Activated naive CD4-positive, alpha-beta T cell treated with anti-CD3 and anti-CD28 coated beads for 36 hours (primary cell): ENCODE data around the gene OTOG. TPM values are rescaled to one million over a fixed set of nuclear protein-coding genes. Genes with fewer than 3 reads are reported as not detected.

Source experiments
- CTCF ChIA-PET: fragments of 350-600 bp; sonication (Branson Sonifier 250); formaldehyde crosslinking; loops from one replicate; lab custom pipeline; 2021; ENCODE audit warnings: antibody characterized with exemption; lab: Charles Lee
- DNase-seq: peaks from one replicate; pipeline ENCODE4 v3.0.0-alpha.2; 2020
- H3K27ac Mint-ChIP-seq: one replicate; pipeline ENCODE4 v1.8.0; 2021; ENCODE audit warnings: mild to moderate bottlenecking, mixed read lengths
- H3K27me3 Mint-ChIP-seq: one replicate; pipeline ENCODE4 v1.8.0; 2021; ENCODE audit warnings: low read depth, mixed read lengths
- H3K36me3 Mint-ChIP-seq: one replicate; pipeline ENCODE4 v1.8.0; 2021; ENCODE audit warnings: low read depth, mixed read lengths
- H3K4me1 Mint-ChIP-seq: one replicate; pipeline ENCODE4 v1.8.0; 2021; ENCODE audit warnings: low read depth, mixed read lengths
- H3K4me3 Mint-ChIP-seq: one replicate; pipeline ENCODE4 v1.8.0; 2021; ENCODE audit warnings: mild to moderate bottlenecking, moderate library complexity, mixed read lengths
- H3K9me3 Mint-ChIP-seq: one replicate; pipeline ENCODE4 v1.8.0; 2021; ENCODE audit warnings: mixed read lengths
- intact Hi-C: fragments of 100-400 bp; cut with micrococcal nuclease; formaldehyde crosslinking; loops from one replicate; pipeline ENCODE4 v1.15.1; 2023
- total RNA-seq, 2 experiments: library from RNA; stranded (reverse); gene quantifications; one replicate each; pipeline ENCODE4 v1.2.3, GENCODE V29; 2021

Gene OTOG
- total RNA-seq, 2 experiments from 2014 or later = not detected

- intact Hi-C loops = no loop called here
- DNase-seq = no peak
- peaks cover 4% of the 10 kb centered on the region for H3K4me1 Mint-ChIP-seq
- no peaks in the 10 kb centered on the region for H3K9me3 Mint-ChIP-seq
- H3K4me3 Mint-ChIP-seq = no peak overlapping the region
- H3K36me3 Mint-ChIP-seq = no peaks in the 10 kb centered on the region
- CTCF ChIA-PET = interaction anchor here (1.4 to 2.7 kb wide), 2 partner anchors 14 to 158 kb away, joined by 5 to 19 read pairs; no protein-coding TSS in a partner anchor
- H3K27ac Mint-ChIP-seq = no peak overlapping the region
- H3K27me3 Mint-ChIP-seq = peaks cover 24% of the 10 kb centered on the region
Observed at GRCh38 chr11:17542249-17542648, 4.8 kb upstream of the OTOG start.

GRCh38 chr11:17543041-17543440 is 4.0 kb upstream of the OTOG start:
- H3K9me3 Mint-ChIP-seq = no peaks in the 10 kb centered on the region
- H3K4me1 Mint-ChIP-seq = peaks cover 4% of the 10 kb centered on the region
- no peak for DNase-seq
- CTCF ChIA-PET = interaction anchor here (0.6 to 2.7 kb wide), 5 partner anchors 11 to 159 kb away, joined by 3 to 19 read pairs (median 3); no protein-coding TSS in a partner anchor
- H3K27ac Mint-ChIP-seq = no peak overlapping the region
- intact Hi-C loops = no loop called here
- peaks cover 29% of the 10 kb centered on the region for H3K27me3 Mint-ChIP-seq
- H3K36me3 Mint-ChIP-seq = no peaks in the 10 kb centered on the region
- no peak overlapping the region for H3K4me3 Mint-ChIP-seq

- Mint-ChIP-seq H3K36me3 (no peaks in the 10 kb centered on the region), H3K9me3 (no peaks in the 10 kb centered on the region), H3K27me3 (peaks cover 29% of the 10 kb centered on the region), H3K27ac (no peak overlapping the region), H3K4me1 (peaks cover 4% of the 10 kb centered on the region), H3K4me3 (no peak overlapping the region)
- intact Hi-C loops = no loop called here
- no peak for DNase-seq
- CTCF ChIA-PET = interaction anchor here (0.6 to 2.7 kb wide), 5 partner anchors 11 to 159 kb away, joined by 3 to 19 read pairs (median 3); no protein-coding TSS in a partner anchor
Observed at GRCh38 chr11:17543574-17544180, 3.4 kb upstream of the OTOG start.

GRCh38 chr11:17544181-17544622 is 2.9 kb upstream of the OTOG start, which contains the start of gene USH1C:
TSS of gene USH1C (minus strand) at chr11:17544416. CDS start at chr11:17544307, 109 bp downstream.
- H3K9me3 Mint-ChIP-seq = no peaks in the 10 kb centered on the region
- CTCF ChIA-PET = interaction anchor here (1.2 kb wide), 1 partner anchor 13 kb away, joined by 3 read pairs; no protein-coding TSS in a partner anchor
- H3K27ac Mint-ChIP-seq = no peak within 1 kb of the TSS
- peak; percentile 40 for DNase-seq
- intact Hi-C loops = no loop called here
- H3K4me1 Mint-ChIP-seq = peaks cover 4% of the 10 kb centered on the region
- peaks cover 29% of the 10 kb centered on the region for H3K27me3 Mint-ChIP-seq
- no peak within 1 kb of the TSS for H3K4me3 Mint-ChIP-seq
- no peaks in the 10 kb centered on the region for H3K36me3 Mint-ChIP-seq

GRCh38 chr11:17546240-17546639 is 819 bp upstream of the OTOG start:
- Mint-ChIP-seq H3K36me3 (no peaks in the 10 kb centered on the region), H3K4me1 (peaks cover 4% of the 10 kb centered on the region), H3K27ac (no peak overlapping the region), H3K9me3 (no peaks in the 10 kb centered on the region), H3K4me3 (no peak overlapping the region), H3K27me3 (peaks cover 29% of the 10 kb centered on the region)
- no peak for DNase-seq
- CTCF ChIA-PET = no interaction called here
- intact Hi-C loops = no loop called here

GRCh38 chr11:17547932-17548331 is 873 bp downstream of the OTOG start:
- Mint-ChIP-seq H3K4me1 (peaks cover 4% of the 10 kb centered on the region), H3K36me3 (no peaks in the 10 kb centered on the region), H3K9me3 (no peaks in the 10 kb centered on the region), H3K4me3 (no peak overlapping the region), H3K27me3 (peaks cover 29% of the 10 kb centered on the region), H3K27ac (no peak overlapping the region)
- CTCF ChIA-PET = no interaction called here
- no peak for DNase-seq
- intact Hi-C loops = no loop called here

GRCh38 chr11:17548444-17548843 is 1.4 kb downstream of the OTOG start:
- no peak for DNase-seq
- Mint-ChIP-seq H3K27ac (no peak overlapping the region), H3K4me3 (no peak overlapping the region), H3K27me3 (peaks cover 28% of the 10 kb centered on the region), H3K36me3 (no peaks in the 10 kb centered on the region), H3K9me3 (no peaks in the 10 kb centered on the region), H3K4me1 (peaks cover 4% of the 10 kb centered on the region)
- CTCF ChIA-PET = no interaction called here
- intact Hi-C loops = no loop called here

- H3K27me3 Mint-ChIP-seq = peaks cover 18% of the 10 kb centered on the region
- H3K4me1 Mint-ChIP-seq = no peaks in the 10 kb centered on the region
- CTCF ChIA-PET = no interaction called here
- H3K36me3 Mint-ChIP-seq = no peaks in the 10 kb centered on the region
- no peak overlapping the region for H3K27ac Mint-ChIP-seq
- no peaks in the 10 kb centered on the region for H3K9me3 Mint-ChIP-seq
- no peak overlapping the region for H3K4me3 Mint-ChIP-seq
- DNase-seq = no peak
- intact Hi-C loops = no loop called here
Observed at GRCh38 chr11:17550450-17551346, 3.6 kb downstream of the OTOG start.

GRCh38 chr11:17551347-17552040 is 4.4 kb downstream of the OTOG start:
- no peaks in the 10 kb centered on the region for H3K4me1 Mint-ChIP-seq
- H3K27me3 Mint-ChIP-seq = peaks cover 12% of the 10 kb centered on the region
- no peaks in the 10 kb centered on the region for H3K9me3 Mint-ChIP-seq
- DNase-seq = no peak
- CTCF ChIA-PET = no interaction called here
- intact Hi-C loops = no loop called here
- H3K4me3 Mint-ChIP-seq = no peak overlapping the region
- H3K27ac Mint-ChIP-seq = no peak overlapping the region
- no peaks in the 10 kb centered on the region for H3K36me3 Mint-ChIP-seq

- Mint-ChIP-seq H3K9me3 (no peaks in the 10 kb centered on the region), H3K4me3 (no peak overlapping the region), H3K4me1 (no peaks in the 10 kb centered on the region), H3K27me3 (peaks cover 9% of the 10 kb centered on the region), H3K36me3 (no peaks in the 10 kb centered on the region), H3K27ac (no peak overlapping the region)
- no peak for DNase-seq
- CTCF ChIA-PET = interaction anchor here (0.5 kb wide), 1 partner anchor 423 kb away, joined by 3 read pairs; no protein-coding TSS in a partner anchor
- intact Hi-C loops = no loop called here
Observed at GRCh38 chr11:17552041-17552355, 4.9 kb downstream of the OTOG start.

- H3K36me3 Mint-ChIP-seq = no peaks in the 10 kb centered on the region
- H3K4me1 Mint-ChIP-seq = no peaks in the 10 kb centered on the region
- no peaks in the 10 kb centered on the region for H3K9me3 Mint-ChIP-seq
- H3K27ac Mint-ChIP-seq = no peak overlapping the region
- no peak for DNase-seq
- intact Hi-C loops = no loop called here
- H3K4me3 Mint-ChIP-seq = no peak overlapping the region
- peaks cover 3% of the 10 kb centered on the region for H3K27me3 Mint-ChIP-seq
- CTCF ChIA-PET = interaction anchor here (0.5 kb wide), 1 partner anchor 423 kb away, joined by 3 read pairs; no protein-coding TSS in a partner anchor
Observed at GRCh38 chr11:17552392-17553248, 5.6 kb downstream of the OTOG start.
